Kidney epithelial cell (primary cell): ENCODE data around the gene CEP68. TPM values are rescaled to one million over a fixed set of nuclear protein-coding genes. Genes with fewer than 3 reads are reported as not detected.

Experiments used
- DNase-seq: peaks from one replicate; pipeline ENCODE4 v3.0.0-alpha.2; 2010; ENCODE audit warnings: low read depth
- H3K27me3 ChIP-seq: 2 replicates; pipeline ENCODE4 v1.6.0; 2011; ENCODE audit warnings: low read length; ENCODE audit not compliant: control insufficient read depth, insufficient read depth
- H3K36me3 ChIP-seq: 2 replicates; pipeline ENCODE4 v1.5.1; 2011; ENCODE audit warnings: low read length; ENCODE audit not compliant: control insufficient read depth, insufficient read depth
- H3K4me3 ChIP-seq: 2 replicates; pipeline ENCODE4 v1.5.1; 2011; ENCODE audit warnings: low read depth, mild to moderate bottlenecking, control low read depth, low read length
- CTCF ChIP-seq: IDR thresholded peaks from 2 replicates; pipeline ENCODE4 v1.5.1; 2011; ENCODE audit warnings: mild to moderate bottlenecking, moderate library complexity, low read length, control low read depth, inconsistent platforms; ENCODE audit not compliant: insufficient read depth, poor library complexity, severe bottlenecking
- total RNA-seq: library from RNA; depleted of rRNA; stranded (reverse); fragments of >200 nt; gene quantifications from 2 replicates; pipeline ENCODE4 v1.2.3, GENCODE V29; 2015

CEP68 gene
- total RNA-seq, 1 donor from 2014 or later, result 5.2 TPM

- H3K36me3 ChIP-seq, result no peaks in the 10 kb centered on the region
- no peaks in the 10 kb centered on the region for H3K27me3 ChIP-seq
- H3K4me3 ChIP-seq, result no peak overlapping the region
- no peak for TF ChIP-seq CTCF
- DNase-seq, result no peak
Observed at GRCh38 chr2:65022189-65022588, 34.0 kb upstream of the CEP68 start.

- H3K36me3 ChIP-seq, result no peaks in the 10 kb centered on the region
Observed at GRCh38 chr2:65023742-65024141, 32.5 kb upstream of the CEP68 start.

GRCh38 chr2:65024149-65024829 lies 31.9 kb upstream of the CEP68 start:
- H3K36me3 ChIP-seq, result no peaks in the 10 kb centered on the region
- H3K4me3 ChIP-seq, result no peak overlapping the region
- peak; percentile 25 for DNase-seq
- no peaks in the 10 kb centered on the region for H3K27me3 ChIP-seq
- no peak for TF ChIP-seq CTCF

More at GRCh38 chr2:65023742-65024141, 32.5 kb upstream of the CEP68 start:
- TF ChIP-seq CTCF, result no peak
- no peak for DNase-seq
- no peaks in the 10 kb centered on the region for H3K27me3 ChIP-seq
- H3K4me3 ChIP-seq, result no peak overlapping the region

- no peaks in the 10 kb centered on the region for H3K27me3 ChIP-seq
- no peak for TF ChIP-seq CTCF
- H3K4me3 ChIP-seq, result no peak overlapping the region
- no peaks in the 10 kb centered on the region for H3K36me3 ChIP-seq
- DNase-seq, result no peak
Observed at GRCh38 chr2:65025453-65026123, 30.6 kb upstream of the CEP68 start.

- no peak for DNase-seq
- no peak overlapping the region for H3K4me3 ChIP-seq
- no peak for TF ChIP-seq CTCF
- no peaks in the 10 kb centered on the region for H3K36me3 ChIP-seq
- no peaks in the 10 kb centered on the region for H3K27me3 ChIP-seq
Observed at GRCh38 chr2:65026154-65026553, 30.1 kb upstream of the CEP68 start.
